HG03045 (cell line): ENCODE data around the gene MID1.
"Not testable (repeated sequence)": the region's sequence is repeated elsewhere in the genome, so short reads cannot be mapped to it uniquely, and the experiment has no call there.

Experiments
- ATAC-seq: cut with Tn5 transposase; IDR thresholded peaks from one replicate; pipeline ENCODE4 v1.9.1; 2021; ENCODE audit warnings: mild to moderate bottlenecking, moderate library complexity; ENCODE audit not compliant: unreplicated experiment

The MID1 gene

GRCh38 chrX:10618961-10619360 lies 1.4 kb downstream of the MID1 start:
- no peak for ATAC-seq

DNA sequence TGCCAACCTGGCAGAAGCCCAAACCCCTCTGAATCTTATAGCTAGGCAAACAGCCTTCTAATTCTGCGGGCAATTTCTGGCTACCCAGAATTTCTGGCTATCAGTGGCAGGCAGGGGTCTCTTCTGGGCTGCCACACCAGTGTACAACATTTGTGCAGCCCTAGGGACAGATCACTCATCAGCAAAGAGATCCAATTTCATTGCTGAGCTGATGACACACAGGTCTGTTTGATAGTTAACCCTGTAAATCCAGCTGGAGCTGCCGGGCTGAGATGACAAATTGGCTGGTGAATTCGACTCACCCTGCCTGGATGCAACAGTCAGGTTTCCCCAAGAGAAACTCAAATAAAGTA lies 2.4 kb downstream of the MID1 start:
- ATAC-seq, result no peak

DNA sequence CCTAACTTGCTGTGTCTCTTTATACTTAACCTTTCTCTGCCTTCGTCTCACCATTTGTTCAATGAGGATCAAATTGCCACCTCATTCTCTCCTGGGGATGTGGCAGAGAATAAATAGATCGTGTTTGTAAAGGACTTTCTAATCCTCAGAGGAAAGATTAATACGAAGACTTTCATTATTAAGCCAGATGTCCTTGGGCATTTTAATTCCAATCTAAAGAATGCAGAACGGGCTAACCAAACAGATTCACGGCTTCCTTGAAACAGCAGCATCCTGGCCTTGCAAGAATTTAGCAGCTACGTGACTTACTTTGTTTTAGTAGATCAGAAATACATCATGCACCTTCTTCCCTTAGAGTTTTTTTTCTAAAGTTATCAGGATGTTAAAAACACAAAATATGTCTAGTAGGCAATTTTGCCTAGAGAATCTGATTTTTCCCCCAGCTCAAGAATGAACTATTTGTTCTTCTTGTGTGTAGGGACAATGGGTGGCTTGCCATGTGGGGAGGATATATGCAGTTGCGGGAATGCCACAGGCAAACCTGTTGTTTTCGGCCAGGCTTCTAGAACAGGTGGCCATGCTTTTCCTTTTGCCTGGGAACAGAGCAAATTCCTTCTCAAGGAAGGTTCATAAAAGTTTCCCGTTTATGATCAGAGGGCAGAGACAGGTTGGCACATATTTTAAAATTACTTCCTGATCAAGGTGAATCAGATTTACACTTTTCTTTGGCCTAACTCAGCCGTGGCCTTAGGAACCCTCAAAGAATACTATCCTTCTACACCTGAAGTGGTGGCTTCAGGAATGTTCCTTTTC lies 3.0 kb downstream of the MID1 start:
- ATAC-seq, result no peak

DNA sequence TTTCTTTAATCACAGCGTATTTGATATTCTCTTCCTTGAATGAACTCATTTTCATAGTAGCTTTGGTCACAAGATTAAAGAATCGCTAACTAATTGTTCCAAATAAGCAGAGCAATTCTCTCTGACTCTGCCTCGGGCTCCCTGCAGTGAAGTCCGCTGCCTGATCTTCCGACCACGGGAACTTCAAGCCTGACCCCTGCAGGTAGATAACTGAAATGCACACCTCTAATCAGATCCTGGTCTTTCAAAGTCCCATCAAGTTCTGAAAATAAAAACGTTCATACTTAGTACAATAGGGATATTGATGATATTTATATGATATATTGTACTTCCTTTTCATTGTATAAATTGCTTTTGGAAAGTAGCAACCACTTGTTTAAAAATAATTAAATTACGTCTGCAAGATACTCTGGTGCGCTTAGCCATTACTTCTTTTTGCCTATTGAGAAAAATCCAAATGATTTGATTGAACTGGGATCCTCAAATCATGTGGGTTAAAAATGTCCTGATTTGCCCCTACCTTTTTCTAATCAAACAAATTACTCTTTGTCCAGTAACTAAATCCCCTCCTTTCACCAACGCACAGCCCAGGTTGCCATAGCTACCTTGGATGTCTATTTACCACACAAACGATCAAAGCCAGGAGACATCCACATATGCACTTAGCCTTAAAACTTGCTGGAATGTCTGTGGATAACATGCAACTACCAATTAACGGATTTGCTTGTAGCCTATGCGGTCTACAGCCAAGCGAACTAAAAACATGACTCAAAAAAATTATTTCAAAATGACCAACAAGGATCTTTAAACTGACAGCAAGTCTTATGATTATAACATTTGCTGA lies 4.2 kb downstream of the MID1 start:
- ATAC-seq, result no peak

- ATAC-seq, result no peak
Observed at GRCh38 chrX:10612215-10612614, 8.2 kb downstream of the MID1 start.

DNA sequence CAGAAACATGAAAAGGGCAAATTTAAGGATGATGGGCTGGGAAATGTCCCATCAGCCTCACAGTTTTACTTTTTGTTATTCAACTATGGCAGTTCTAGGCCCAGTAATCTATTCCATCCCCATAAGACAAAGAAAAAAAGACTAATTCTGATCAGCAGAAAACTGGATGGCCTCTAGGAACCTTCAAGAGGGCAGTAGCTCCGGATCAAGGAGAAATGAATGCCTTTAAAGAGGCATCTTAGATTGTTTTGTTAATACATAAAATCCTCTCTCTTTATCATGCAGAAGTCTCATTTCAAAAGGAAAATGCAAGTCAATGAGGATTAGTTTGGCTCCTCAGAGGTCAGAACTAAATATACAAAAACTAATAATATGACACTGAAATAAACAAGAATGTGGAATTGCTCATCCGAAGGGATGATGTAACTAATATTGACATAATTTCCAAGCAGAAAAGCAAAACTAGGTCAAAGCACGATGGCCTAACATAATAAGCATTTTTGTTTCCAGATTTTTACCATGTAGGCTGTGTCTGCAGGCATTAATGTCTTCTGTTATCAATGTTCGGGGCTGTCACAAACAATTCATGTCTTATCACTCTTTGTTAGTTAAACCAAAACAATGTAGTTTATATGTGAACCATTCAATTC lies 8.8 kb downstream of the MID1 start:
- ATAC-seq, result no peak

DNA sequence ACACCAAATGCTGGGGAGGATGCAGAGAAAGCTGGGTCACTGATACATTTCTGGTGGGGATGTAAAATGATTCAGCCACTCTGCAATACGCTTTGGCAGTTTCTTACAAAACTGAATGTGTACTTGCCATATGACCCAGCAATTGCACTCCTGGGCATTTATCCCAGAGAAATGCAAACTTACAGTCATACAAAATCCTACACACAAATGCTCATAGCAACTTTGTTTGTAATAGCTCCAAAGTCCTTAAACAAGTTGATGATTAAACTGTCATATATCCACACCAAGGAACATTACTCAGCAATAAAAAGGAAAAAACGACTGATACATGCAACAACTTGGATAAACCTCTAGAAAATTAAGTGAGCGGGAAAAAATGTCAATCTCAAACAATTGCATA lies 12.3 kb downstream of the MID1 start:
- no peak for ATAC-seq

GRCh38 chrX:10607233-10607632 lies 13.2 kb downstream of the MID1 start:
- no peak for ATAC-seq

- ATAC-seq, result no peak
Observed at GRCh38 chrX:10603612-10604011, 16.8 kb downstream of the MID1 start.

GRCh38 chrX:10602646-10603045 lies 17.7 kb downstream of the MID1 start:
- no peak for ATAC-seq

DNA sequence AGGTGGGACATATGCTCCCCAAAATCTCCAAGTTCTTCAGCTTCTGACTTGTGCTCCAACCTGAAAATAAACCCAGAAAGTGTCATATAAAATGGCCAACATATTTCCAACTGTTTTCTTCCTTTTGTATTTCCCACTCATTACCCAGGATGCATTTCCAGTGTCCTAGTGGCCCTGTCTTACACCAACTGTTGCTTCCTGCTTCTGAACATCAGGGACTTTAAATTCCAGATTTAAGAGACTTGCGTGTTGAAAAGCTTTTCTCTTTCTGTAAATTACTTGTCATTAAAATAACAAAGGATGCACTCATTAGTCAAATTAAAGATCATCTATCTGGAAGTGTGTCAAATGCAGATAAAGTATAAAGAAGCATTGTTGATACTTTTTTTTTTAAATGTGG lies 19.9 kb downstream of the MID1 start:
- no peak for ATAC-seq

DNA sequence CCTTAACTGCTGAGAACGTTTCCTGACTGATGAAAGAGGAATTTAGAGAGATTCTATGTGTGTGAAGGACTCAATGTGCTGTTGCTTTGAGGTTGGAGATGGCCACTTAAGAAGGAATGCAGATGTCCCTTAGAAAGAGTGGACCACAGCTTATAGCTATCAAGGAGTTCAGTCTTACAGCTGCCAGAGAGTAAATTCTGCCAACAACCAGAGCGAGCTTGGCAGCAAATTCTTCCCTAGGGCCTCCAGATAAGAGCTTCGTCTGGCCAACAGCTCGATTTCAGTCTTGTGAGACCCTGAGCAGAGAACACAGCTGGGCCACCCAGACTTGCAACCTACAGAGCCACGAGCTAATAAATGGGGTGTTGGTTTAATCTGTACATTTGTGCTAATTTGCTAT lies 21.8 kb downstream of the MID1 start:
- no peak for ATAC-seq

GRCh38 chrX:10597871-10598270 lies 22.5 kb downstream of the MID1 start:
- ATAC-seq, result no peak

- ATAC-seq, result no peak
Observed at GRCh38 chrX:10591363-10592335, 28.7 kb downstream of the MID1 start.

- ATAC-seq, result not testable (repeated sequence)
Observed at GRCh38 chrX:10589787-10590186, 30.6 kb downstream of the MID1 start.

GRCh38 chrX:10589098-10589497 lies 31.3 kb downstream of the MID1 start:
- ATAC-seq, result no peak

DNA sequence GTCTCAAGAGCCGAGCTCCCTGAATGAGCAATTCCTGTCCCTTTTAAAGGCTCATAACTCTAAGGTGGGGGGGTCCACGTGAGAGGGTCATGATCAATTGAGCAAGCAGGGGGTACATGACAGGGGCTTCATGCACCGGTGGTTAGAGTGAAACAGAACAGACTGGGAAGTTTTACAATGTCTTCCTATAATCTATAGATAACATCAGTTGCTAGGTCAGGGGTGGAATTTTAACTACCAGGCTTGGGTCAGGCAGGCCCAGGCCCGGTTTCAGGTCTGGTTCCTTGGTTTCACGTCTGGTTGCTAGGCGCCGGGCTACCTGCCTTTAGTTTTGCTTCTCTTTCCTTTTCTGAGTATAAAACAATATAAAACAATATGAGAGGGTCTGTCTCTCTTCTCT lies 35.5 kb downstream of the MID1 start:
- not testable (repeated sequence) for ATAC-seq

GRCh38 chrX:10582945-10583344 lies 37.4 kb downstream of the MID1 start:
- ATAC-seq, result no peak

- ATAC-seq, result no peak
Observed at GRCh38 chrX:10582215-10582733, 38.1 kb downstream of the MID1 start.
